ENCODE results near the gene MAP7D3.
"Not testable (repeated sequence)": the region's sequence is repeated elsewhere in the genome, so short reads cannot be mapped to it uniquely, and the experiment has no call there.

Gene MAP7D3, protein sequence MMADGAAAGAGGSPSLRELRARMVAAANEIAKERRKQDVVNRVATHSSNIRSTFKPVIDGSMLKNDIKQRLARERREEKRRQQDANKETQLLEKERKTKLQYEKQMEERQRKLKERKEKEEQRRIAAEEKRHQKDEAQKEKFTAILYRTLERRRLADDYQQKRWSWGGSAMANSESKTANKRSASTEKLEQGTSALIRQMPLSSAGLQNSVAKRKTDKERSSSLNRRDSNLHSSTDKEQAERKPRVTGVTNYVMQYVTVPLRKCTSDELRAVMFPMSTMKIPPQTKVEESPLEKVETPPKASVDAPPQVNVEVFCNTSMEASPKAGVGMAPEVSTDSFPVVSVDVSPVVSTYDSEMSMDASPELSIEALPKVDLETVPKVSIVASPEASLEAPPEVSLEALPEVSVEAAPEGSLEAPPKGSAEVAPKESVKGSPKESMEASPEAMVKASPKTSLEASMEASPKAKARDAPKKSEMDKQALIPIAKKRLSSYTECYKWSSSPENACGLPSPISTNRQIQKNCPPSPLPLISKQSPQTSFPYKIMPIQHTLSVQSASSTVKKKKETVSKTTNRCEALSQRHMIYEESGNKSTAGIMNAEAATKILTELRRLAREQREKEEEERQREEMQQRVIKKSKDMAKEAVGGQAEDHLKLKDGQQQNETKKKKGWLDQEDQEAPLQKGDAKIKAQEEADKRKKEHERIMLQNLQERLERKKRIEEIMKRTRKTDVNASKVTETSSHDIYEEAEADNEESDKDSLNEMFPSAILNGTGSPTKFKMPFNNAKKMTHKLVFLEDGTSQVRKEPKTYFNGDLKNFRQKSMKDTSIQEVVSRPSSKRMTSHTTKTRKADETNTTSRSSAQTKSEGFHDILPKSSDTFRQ

GRCh38 chrX:136251041-136251991, at the start of gene MAP7D3:
TSS of gene MAP7D3 (minus strand) at chrX:136251400. CDS start at chrX:136251358, 42 bp downstream.
- DNase-seq, result no peak

DNA sequence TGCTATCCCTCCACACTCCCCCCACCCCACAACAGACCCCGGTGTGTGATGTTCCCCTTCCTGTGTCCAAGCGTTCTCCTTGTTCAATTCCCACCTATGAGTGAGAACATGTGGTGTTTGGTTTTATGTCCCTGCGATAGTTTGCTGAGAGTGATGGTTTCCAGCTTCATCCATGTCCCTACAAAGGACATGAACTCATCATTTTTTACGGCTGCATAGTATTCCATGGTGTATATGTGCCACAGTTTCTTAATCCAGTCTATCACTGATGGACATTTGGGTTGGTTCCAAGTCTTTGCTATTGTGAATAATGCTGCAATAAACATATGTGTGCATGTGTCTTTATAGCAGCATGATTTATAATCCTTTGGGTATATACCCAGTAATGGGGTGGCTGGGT, 49.5 kb upstream of the MAP7D3 start, which contains the start of gene ADGRG4:
ADGRG4 (plus strand) TSS at position 243 of the 400 bp plus-strand sequence. CDS start 7,815 bp downstream, outside the sequence.
- not testable (repeated sequence) for DNase-seq

DNA sequence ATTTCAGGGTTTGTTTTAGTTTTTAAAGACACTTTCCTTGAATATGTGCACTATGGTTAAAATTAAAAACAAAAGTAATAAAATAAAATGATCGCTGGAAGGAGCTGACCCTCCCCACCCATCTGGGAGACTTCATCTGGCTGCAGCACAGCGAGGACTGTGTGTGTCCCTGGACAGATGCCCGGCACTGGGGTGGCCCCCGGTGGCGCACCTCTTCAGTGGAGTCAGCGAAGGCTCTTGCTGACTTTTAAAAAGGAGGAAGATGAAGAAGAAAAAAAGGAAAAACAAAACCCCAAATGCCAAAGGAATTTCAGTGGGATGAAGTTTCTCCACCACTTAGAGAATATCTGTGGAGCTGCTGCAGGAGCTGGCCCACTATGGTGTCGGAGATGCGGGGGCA, 44.2 kb upstream of the MAP7D3 start:
- no peak for DNase-seq

DNA sequence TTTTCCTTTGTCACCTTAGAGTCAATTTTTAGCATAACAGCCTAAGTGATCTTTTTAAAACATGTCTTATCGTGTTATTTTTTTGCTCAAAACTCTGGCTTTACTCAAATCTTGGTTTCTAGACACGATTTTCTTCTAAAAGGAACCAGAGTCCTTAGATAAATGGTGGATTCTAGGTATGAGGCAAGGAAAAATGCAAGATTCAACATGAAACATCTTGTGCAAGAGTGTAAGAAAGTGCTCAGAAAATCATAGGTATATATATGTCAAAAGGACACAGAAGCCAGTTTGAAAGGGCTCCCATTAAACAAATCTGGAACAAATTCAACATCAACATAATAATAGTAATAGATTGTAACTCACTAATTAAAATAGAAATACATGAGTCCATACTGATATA, 41.5 kb upstream of the MAP7D3 start:
- no peak for DNase-seq

- no peak for DNase-seq
These were observed 40.6 kb upstream of the MAP7D3 start for GRCh38 chrX:136291824-136292223.

- DNase-seq, result not testable (repeated sequence)
These were observed 35.2 kb upstream of the MAP7D3 start for GRCh38 chrX:136286375-136286774.

DNA sequence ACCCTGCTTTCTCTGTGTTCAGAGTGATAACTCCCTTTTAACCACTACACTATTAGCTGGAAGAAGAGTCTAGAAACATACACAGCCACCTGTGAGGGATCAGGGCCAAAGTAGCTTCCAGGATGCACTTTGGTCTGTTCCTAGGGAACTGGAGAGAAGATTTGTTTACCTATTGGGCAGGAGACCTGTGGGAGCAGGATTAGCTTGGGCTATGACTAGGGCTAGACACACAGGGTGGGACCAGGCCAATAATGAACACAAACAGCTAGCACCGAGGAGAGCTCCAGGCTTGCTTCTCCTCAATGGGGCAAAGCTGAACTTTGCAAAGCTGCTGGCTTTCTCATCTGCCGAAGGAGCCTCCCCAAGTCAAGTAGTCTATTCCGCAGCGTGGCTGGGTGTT, 24.4 kb upstream of the MAP7D3 start:
- DNase-seq, result no peak

DNA sequence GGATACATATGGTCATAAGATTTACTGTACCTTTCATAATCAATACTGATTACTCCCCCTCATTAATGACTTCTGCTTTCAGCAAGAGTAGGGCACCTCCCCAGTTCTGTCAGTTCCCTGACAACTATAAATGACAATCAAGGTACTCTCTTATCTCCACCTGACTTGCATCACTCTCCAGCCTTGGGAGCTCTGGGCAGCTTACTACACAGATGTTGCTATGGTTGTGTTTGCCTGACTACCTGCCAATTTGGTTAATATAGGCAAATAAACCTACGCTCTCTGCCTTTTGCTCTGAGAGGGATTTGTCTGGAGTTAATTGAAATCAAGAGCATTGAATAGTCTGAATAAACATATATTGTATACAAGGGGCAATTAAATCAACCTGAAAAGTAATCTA, 22.8 kb upstream of the MAP7D3 start:
- DNase-seq, result no peak

DNA sequence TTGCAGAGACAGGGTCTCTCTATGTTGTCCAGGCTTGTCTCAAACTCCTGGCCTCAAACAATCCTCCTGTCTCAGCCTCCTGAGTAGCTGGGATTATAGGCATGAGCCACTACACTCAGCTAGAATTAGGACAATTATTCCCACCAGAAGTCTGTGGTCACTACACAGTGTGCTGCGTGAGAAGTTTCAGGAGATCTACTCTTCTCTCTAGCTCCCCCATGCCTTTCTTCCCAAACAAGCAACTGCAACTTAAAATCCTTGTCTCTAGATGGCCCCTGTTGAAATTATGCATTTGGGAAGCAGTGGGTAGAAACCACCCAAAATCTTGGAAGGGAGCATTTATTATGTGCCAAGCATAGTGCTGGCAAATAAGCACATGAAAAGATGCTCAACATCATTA, 21.1 kb upstream of the MAP7D3 start:
- no peak for DNase-seq

DNA sequence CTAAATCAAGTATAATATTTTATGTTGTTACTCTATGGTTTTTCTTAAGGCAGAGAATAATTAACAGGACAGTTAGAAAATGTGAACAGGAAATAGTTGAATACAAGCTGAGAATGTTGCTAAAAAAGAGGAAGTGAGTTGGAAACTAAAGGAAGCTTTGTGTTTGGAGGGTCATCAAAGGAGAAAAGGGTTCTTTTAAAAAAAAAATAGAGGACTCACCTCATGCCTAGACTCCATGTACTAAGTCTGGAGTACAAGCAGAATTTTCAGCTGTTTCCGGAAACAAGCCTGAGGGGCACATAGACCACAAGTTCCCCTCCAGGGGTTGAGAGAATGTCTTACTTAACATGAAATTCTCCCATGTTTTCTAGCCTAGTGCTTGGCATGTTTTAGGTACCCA, 20.1 kb upstream of the MAP7D3 start:
- no peak for DNase-seq

GRCh38 chrX:136269921-136270320, 18.7 kb upstream of the MAP7D3 start:
- DNase-seq, result no peak

- no peak for DNase-seq
These were observed 17.1 kb upstream of the MAP7D3 start for GRCh38 chrX:136268051-136269048.

- DNase-seq, result no peak
These were observed 15.6 kb upstream of the MAP7D3 start for GRCh38 chrX:136266828-136267227.

DNA sequence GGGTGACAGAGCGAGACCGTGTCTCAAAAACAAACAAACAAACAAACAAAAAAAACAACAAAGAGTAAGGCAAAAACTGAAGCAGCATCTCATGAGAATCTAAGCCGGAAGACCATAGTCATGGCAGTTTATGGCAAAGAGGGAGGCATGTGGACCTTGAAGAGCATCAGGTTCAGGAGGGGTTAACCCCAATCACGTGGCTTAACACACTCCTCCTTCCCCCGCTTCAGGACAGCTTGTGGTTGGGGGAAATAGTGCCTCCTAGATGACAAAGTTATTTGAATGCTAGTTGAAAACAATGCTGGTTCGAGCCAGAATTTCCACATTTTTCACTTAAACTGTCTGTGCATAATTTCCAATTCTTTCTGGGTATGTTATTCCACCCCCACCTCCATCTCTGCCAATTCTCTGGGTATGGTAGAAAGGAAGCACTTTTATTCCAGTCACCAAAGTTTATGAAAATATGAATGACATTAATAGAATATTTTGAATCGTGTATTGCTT, 11.7 kb upstream of the MAP7D3 start:
- no peak for DNase-seq

DNA sequence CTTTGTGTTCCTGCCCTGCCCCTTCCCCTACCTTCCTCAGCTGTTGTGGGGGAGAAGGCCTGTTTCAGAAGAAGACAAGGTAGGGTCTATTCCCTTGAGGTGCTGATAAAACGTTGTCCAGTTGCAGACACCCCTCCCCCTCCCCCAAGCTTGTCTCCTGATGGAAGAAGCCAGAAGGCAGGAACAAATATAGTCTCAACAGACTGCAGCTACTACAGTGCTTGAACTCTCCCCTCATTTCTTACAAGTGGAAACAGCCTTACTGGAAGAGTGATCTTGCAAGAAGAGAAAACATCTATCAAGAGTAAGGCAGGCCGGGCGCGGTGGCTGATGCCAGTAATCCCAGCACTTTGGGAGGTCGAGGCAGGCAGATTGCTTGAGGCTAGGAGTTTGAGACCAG, 11.0 kb upstream of the MAP7D3 start:
- no peak for DNase-seq

DNA sequence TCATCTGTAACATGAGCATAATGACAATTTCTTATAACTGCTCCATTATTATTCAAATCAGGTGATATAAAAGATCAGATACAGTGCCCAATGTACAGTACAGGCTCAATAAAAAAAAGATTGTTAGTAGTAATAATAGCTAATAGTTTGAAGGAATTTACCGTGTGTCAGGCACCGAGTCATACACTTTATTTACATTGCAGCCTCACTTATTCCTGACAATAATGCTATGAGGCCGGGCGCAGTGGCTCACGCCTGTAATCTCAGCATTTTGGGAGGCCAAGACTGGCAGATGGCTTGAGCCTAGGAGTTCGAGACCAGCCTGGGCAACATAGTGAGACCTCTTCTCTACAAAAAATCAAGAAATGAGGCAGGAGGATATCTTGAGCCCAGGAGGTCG, 10.1 kb upstream of the MAP7D3 start:
- no peak for DNase-seq

DNA sequence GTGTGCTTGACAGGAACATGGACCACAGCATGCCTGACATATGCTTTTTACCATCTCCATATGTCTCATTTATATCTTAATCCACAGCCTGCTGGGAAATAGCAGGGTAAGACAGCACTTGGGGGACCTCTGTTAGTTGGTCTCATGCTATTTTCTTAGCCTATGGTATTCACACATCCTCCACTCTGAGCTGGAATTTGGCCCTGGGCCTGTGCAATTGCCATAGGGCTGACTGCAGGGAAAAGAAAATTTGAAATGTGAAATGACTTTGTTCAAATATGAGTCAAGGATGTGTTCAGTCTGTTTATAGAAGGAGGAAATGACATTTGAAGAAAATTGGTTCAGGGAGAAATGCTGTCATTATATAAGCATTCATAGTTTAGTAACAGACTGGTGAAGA, 9.6 kb upstream of the MAP7D3 start:
- no peak for DNase-seq

DNA sequence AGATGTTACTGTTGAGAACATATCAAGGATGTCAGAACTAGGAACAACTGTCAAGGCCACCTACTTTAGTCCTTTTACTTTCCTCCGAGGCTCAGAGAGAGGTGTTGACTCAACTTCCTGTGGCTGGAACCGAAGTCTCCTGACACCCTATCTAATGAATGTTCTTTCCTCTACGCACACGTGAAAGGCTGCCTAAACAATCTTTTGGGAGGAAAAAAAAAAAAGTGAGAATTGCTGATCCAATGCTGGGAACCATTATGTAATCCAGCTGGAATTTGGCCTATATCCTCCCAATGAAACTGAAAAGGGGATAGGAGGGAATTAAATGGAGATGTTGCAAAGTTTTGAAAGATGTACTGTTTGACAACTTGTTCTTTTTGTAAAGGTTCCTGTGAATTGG, 8.3 kb upstream of the MAP7D3 start:
- DNase-seq, result no peak

DNA sequence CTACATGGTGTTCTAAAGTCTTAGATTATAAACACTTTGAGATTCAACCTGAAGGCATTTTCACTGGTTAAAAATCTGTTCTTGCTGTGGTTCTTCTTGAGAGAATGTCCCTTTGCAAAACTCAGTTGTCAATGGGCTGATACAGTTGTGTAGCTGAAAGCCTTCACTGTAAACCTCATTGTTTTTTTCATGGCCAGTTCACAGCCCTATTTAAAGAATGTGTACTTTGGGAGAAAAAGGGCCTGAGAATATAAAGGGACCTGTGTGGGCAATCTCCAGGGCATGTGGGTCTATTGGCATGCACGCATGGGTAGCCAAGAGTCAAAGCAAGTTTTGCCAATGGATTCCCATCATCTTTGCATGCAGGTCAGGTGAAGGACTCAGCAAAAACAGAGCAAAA, 7.8 kb upstream of the MAP7D3 start:
- no peak for DNase-seq

DNA sequence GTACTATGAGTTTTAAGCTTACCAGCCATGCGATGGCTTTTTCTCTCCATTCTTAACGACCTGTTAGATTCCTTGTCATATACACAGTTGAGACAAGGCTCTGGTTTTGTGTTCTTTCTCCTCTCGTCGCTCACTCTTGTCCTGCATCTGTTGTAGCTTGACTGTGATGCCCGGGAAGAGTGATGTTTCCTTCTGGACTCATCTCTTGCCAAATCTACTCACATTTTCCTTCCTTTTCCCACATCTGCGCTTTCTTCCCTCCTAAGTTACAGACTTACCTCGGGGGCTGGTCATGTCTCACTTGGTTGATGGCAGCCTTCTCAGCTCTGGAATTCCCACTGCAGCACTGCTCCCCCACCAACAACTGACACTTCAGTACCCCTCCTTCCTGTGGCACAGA, 4.8 kb upstream of the MAP7D3 start:
- DNase-seq, result no peak

- DNase-seq, result no peak
These were observed 4.3 kb upstream of the MAP7D3 start for GRCh38 chrX:136255541-136255940.
